OCI-LY7 (cell line): ENCODE results near the gene HIGD2B.

Source experiments
- EZH2phosphoT487 ChIP-seq: fragments of 200-600 bp; sonication (generic); IDR thresholded peaks from 2 replicates; pipeline ENCODE4 v1.6.1; 2018; ENCODE audit warnings: low read depth, borderline replicate concordance, mild to moderate bottlenecking, mixed run types, antibody characterized with exemption, low read length, moderate library complexity, mixed read lengths
- TF ChIP-seq, protein P1 (sequence below): fragments of 200-600 bp; sonication (generic); conservative IDR thresholded peaks from 2 replicates; pipeline ENCODE4 v1.5.1; 2014; ENCODE audit warnings: mild to moderate bottlenecking, antibody characterized with exemption, low read length, moderate library complexity, mixed read lengths

DNA sequence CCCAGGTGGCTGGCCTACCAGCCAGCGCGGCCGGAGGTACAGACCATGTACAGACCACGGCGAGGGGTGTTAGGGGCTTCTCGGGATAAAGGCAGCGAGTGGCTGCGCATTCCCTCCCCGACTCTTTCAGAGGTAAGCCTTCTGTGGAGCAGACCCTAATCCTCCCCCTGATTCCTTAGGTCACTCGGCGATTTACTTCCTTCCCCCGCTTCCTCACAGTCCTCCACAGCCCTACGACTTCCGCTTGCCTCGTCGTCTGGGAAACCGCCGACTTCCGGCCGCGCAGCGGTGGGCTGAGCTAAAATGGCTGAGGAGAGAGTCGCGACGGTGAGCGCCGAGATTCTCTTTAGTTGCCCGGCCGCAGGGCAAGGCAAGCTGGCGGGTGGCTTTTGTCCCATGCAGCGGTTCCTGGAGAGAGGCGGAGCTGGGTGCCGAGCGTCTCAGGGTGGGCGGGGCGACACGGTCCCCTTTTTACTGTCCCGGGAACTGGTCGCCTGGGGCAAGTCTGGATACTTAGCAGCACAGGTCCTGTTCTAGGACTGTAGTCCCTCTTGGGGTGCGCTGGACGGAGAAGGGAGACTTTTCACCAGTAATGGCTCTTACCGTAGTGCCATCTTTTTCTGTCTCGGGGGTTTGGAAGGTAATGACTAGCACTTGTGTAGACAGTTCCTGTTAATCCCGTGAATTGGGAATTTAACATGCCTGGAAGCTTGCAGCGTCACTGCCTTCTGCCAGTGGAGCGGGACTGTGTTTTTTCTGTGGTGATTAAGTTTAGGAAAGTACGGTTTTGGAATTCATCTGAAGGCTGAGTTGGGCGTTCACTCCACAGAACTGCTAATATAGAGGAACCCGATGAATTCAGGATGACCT is at the start of gene HIGD2B, which contains the start of gene BBS4:
- no peak for TF ChIP-seq EZH2phosphoT487
- TF ChIP-seq, protein P1, sequence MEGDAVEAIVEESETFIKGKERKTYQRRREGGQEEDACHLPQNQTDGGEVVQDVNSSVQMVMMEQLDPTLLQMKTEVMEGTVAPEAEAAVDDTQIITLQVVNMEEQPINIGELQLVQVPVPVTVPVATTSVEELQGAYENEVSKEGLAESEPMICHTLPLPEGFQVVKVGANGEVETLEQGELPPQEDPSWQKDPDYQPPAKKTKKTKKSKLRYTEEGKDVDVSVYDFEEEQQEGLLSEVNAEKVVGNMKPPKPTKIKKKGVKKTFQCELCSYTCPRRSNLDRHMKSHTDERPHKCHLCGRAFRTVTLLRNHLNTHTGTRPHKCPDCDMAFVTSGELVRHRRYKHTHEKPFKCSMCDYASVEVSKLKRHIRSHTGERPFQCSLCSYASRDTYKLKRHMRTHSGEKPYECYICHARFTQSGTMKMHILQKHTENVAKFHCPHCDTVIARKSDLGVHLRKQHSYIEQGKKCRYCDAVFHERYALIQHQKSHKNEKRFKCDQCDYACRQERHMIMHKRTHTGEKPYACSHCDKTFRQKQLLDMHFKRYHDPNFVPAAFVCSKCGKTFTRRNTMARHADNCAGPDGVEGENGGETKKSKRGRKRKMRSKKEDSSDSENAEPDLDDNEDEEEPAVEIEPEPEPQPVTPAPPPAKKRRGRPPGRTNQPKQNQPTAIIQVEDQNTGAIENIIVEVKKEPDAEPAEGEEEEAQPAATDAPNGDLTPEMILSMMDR, result no peak
